ENCODE results near the gene OSGEPL1.
"Not testable (repeated sequence)": the region's sequence is repeated elsewhere in the genome, so short reads cannot be mapped to it uniquely, and the experiment has no call there.

OSGEPL1 gene

GRCh38 chr2:189729430-189729829 lies 33.2 kb downstream of the OSGEPL1 start:
- no peak for DNase-seq

- no peak for DNase-seq
Observed at GRCh38 chr2:189726849-189727248, 35.7 kb downstream of the OSGEPL1 start.

DNA sequence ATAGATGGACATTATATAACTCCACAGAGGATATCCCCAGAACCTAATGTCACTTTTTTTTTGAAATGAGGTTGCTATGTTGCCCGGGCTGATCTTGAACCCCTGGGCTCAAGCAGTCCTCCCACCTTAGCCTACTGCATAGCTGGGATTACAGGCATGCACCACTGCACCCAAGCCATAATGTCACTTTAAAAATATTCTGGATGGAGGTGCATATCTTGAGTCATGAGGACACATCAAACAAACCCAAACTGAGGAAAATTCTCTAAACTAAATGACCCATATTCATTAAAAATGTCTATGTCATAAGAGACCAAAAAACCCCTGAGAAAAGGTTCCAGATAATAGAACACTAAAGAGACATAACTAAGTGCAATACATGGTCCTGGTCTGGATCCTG lies 36.3 kb downstream of the OSGEPL1 start:
- DNase-seq = no peak

GRCh38 chr2:189723192-189723591 lies 39.4 kb downstream of the OSGEPL1 start:
- DNase-seq = no peak

DNA sequence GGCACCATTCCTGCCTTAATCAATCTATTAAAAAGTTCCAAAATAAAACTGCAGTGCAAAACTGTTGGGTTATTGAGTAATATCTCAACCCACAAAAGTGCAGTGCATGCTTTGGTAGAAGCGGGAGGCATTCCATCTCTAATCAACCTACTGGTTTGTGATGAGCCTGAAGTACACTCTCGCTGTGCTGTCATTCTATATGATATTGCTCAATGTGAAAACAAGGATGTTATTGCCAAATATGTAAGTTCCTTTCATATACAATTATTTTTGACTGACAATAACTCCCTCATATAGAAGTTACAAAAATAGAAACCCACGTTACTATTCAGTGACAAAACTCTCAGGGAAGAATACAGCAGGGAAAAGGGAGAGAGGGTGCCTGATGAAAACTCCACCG lies 43.0 kb downstream of the OSGEPL1 start:
- DNase-seq = no peak

DNA sequence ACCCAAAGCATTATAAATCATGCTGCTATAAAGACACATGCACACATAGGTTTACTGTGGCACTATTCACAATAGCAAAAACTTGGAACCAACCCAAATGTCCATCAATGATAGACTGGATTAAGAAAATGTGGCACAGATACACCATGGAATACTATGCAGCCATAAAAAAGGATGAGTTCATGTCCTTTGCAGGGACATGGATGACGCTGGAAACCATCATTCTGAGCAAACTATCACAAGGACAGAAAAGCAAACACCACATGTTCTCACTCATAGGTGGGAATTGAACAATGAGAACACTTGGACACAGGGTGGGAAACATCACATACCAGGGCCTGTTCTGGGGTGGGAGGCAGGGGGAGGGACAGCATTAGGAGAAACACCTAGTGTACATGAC lies 45.0 kb downstream of the OSGEPL1 start:
- not testable (repeated sequence) for DNase-seq

- DNase-seq = no peak
Observed at GRCh38 chr2:189709501-189710221, 52.9 kb downstream of the OSGEPL1 start.

DNA sequence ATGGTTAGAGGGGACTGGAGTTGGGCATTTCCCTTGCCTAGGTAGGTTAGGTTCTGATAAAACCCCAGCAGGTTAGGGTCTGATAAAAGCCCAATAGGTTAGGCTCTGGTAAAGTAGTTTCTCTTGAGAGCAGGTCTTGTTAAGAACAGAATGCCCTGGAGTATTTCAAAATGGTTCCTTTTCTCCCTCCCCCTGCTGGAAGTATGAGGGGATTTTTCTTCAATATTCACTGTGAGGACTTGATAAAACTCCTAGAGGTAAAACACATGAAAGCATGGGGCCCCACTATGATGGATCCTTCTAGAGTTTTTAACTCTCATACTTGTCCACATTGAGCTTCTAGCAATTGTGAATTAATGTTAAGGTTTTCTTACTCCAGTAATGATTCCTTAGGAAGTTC lies 60.5 kb downstream of the OSGEPL1 start:
- DNase-seq = no peak

DNA sequence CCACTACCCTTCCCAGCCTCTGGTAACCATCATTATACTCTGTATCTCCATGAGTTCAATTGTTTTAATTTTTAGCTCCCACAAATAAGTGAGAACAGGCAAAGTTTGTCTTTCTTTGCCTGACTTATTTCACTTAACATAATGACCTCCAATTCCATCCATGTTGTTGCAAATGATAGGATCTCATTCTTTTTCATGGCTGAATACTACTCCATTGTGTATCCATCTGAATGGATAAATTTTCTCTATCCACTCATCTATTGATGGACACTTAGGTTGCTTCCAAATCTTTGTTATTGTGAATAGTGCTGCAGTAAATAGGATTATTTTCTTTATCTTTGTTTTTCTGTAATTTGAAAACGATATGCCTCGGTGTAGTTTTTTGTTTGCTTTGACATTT lies 61.9 kb downstream of the OSGEPL1 start:
- no peak for DNase-seq

- no peak for DNase-seq
Observed at GRCh38 chr2:189698020-189698887, 64.3 kb downstream of the OSGEPL1 start.

Data from T-helper 9 cell (primary cell).